ENCODE measurements around the gene TEKT5. TPM values are rescaled to one million over a fixed set of nuclear protein-coding genes. Genes with fewer than 3 reads are reported as not detected.
"Not testable (repeated sequence)": the region's sequence is repeated elsewhere in the genome, so short reads cannot be mapped to it uniquely, and the experiment has no call there.

The TEKT5 gene
- total RNA-seq, 4 donors from 2014 or later = 0.20 to 0.93 (median 0.42) TPM; not detected in 1

- no peak overlapping the region for H3K4me3 ChIP-seq (ENCODE audit: low read depth, poor library complexity, severe bottlenecking)
- WGBS, 2 donors = 75 to 94% methylated on average over 7 of the region's 7 CpGs
- peak in 1 of 2 donors; percentile 31 for DNase-seq (ENCODE audit: low spot score in 2 of 2)
- no peak for TF ChIP-seq POLR2A (IDR thresholded peaks at IDR 0.05)
- TF ChIP-seq, protein P1, sequence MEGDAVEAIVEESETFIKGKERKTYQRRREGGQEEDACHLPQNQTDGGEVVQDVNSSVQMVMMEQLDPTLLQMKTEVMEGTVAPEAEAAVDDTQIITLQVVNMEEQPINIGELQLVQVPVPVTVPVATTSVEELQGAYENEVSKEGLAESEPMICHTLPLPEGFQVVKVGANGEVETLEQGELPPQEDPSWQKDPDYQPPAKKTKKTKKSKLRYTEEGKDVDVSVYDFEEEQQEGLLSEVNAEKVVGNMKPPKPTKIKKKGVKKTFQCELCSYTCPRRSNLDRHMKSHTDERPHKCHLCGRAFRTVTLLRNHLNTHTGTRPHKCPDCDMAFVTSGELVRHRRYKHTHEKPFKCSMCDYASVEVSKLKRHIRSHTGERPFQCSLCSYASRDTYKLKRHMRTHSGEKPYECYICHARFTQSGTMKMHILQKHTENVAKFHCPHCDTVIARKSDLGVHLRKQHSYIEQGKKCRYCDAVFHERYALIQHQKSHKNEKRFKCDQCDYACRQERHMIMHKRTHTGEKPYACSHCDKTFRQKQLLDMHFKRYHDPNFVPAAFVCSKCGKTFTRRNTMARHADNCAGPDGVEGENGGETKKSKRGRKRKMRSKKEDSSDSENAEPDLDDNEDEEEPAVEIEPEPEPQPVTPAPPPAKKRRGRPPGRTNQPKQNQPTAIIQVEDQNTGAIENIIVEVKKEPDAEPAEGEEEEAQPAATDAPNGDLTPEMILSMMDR (IDR thresholded peaks at IDR 0.05) = no peak
- intact Hi-C loops (cut with DNase I; ENCODE audit: low total_unique reads) = no loop called here
These were observed 12.1 kb downstream of the TEKT5 start for GRCh38 chr16:10682604-10683003.

DNA sequence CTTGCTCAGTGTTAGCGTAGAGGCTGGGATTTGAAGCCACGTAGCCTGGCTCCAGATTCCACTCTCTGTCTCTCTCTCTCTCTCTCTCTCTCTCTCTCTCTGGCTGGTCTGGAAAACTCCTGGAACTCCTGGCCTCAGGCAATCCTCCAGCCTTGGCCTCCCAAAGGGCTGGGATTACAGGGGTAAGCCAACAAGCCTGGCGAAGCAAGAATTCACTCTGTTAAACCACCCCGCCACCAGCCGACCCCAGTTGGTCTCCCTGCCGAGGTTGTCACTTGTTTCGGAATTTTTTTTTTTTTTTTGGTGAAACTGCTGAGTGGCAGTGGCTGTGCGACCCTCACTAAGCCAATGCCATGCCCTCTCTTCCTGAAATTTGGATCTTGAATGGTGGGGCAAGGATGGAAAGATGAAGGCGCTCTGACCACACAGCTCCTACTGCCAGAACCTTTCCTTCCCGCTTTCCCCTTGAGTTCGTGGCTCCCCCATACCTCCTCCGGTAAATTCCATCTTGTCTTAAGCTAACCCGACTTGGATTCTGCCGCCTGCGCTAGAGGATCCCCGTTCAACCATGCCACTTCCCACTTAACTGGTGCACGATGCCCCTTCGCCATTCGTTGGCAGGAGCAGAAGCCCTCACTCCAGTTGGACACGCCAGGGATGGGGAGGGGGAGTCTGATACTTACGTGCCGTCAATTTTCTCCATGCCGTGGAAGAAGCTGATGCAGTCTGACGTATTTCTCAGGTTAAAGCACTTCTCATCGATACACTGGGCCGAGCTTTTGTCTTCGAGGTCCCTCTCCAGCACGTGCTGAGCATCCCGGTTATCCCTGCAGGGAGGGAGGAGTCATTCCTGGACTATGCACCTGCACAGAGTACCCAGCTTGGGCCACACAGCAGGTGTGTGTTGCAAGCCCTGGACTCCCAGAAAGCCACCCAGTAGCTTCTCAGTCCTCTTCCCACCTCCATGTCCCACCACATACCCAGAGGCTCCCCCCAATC, 13.1 kb downstream of the TEKT5 start:
- H3K4me3 ChIP-seq (ENCODE audit: low read depth, poor library complexity, severe bottlenecking) = no peak overlapping the region
- peak in 1 of 2 donors; percentile 59 for DNase-seq (ENCODE audit: low spot score in 2 of 2)
- intact Hi-C loops (cut with DNase I; ENCODE audit: low total_unique reads) = no loop called here
- TF ChIP-seq, protein P1 (IDR thresholded peaks at IDR 0.05) = no peak
- TF ChIP-seq POLR2A (IDR thresholded peaks at IDR 0.05) = no peak
- 78 to 82% methylated on average over 29 of the region's 29 CpGs for WGBS, 2 donors

- no peak overlapping the region for H3K4me3 ChIP-seq (ENCODE audit: low read depth, poor library complexity, severe bottlenecking)
- no peak for TF ChIP-seq POLR2A (IDR thresholded peaks at IDR 0.05)
- TF ChIP-seq, protein P1 (IDR thresholded peaks at IDR 0.05) = no peak
- intact Hi-C loops (cut with DNase I; ENCODE audit: low total_unique reads) = no loop called here
- DNase-seq (ENCODE audit: low spot score in 2 of 2) = peak in 1 of 2 donors; percentile 25
These were observed 14.8 kb downstream of the TEKT5 start for GRCh38 chr16:10679921-10680320.

DNA sequence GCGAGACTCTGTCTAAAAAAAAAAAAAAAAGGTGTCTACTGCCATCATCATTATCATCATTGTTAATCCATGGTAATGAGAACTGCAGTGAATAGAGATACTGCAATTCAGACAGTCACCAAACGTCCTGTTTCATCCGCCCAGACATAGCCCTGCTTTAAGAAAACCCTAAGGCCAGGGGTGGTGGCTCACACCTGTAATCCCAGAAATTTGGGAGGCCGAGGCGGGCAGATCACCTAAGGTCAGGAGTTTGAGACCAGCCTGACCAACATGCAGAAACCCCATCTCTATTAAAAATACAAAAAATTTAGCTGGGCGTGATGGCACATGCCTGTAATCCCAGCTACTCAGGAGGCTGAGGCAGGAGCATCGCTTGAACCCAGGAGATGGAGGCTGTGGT, 15.3 kb downstream of the TEKT5 start:
- 85 to 87% methylated on average over 7 of the region's 7 CpGs for WGBS, 2 donors
- H3K4me3 ChIP-seq (ENCODE audit: low read depth, poor library complexity, severe bottlenecking); intact Hi-C loops (cut with DNase I; ENCODE audit: low total_unique reads); DNase-seq (ENCODE audit: low spot score in 2 of 2): not testable (repeated sequence)

GRCh38 chr16:10678655-10679054, 16.1 kb downstream of the TEKT5 start:
- peak in 1 of 2 donors; percentile 63 for DNase-seq (ENCODE audit: low spot score in 2 of 2)
- 67 to 72% methylated on average over 2 of the region's 2 CpGs for WGBS, 2 donors
- TF ChIP-seq, protein P1 (IDR thresholded peaks at IDR 0.05) = no peak
- no peak for TF ChIP-seq POLR2A (IDR thresholded peaks at IDR 0.05)
- no peak overlapping the region for H3K4me3 ChIP-seq (ENCODE audit: low read depth, poor library complexity, severe bottlenecking)
- intact Hi-C loops (cut with DNase I; ENCODE audit: low total_unique reads) = no loop called here

- DNase-seq (ENCODE audit: low spot score in 2 of 2) = peak in 1 of 2 donors; percentile 56
- WGBS, 2 donors = 81 to 95% methylated on average over 6 of the region's 6 CpGs
- intact Hi-C loops (cut with DNase I; ENCODE audit: low total_unique reads) = no loop called here
- TF ChIP-seq, protein P1 (IDR thresholded peaks at IDR 0.05) = no peak
- TF ChIP-seq POLR2A (IDR thresholded peaks at IDR 0.05) = no peak
- no peak overlapping the region for H3K4me3 ChIP-seq (ENCODE audit: low read depth, poor library complexity, severe bottlenecking)
These were observed 18.4 kb downstream of the TEKT5 start for GRCh38 chr16:10676284-10676683.

Measured in lower leg skin (tissue), 4 donors.